Neuronal stem cell (in vitro differentiated cells): ENCODE measurements around the gene TMEM116.
"Not testable (repeated sequence)": the region's sequence is repeated elsewhere in the genome, so short reads cannot be mapped to it uniquely, and the experiment has no call there.

Source experiments
- DNase-seq: peaks from one replicate; pipeline ENCODE4 v3.0.0-alpha.2; 2013; ENCODE audit warnings: low spot score
- H2AFZ ChIP-seq: one replicate; pipeline ENCODE4 v1.6.1; 2013; ENCODE audit warnings: mild to moderate bottlenecking, low read length, inconsistent platforms
- H2AK5ac ChIP-seq: 2 replicates; pipeline ENCODE4 v1.6.1; 2013; ENCODE audit warnings: low read depth, mild to moderate bottlenecking, inconsistent platforms, low read length, moderate library complexity, mixed read lengths
- H2BK120ac ChIP-seq: 2 replicates; pipeline ENCODE4 v1.6.1; 2013; ENCODE audit warnings: low read depth, mild to moderate bottlenecking, inconsistent platforms, low read length, moderate library complexity, mixed read lengths
- H2BK12ac ChIP-seq: one replicate; pipeline ENCODE4 v1.6.1; 2013; ENCODE audit warnings: low read length, inconsistent platforms
- H2BK15ac ChIP-seq: 2 replicates; pipeline ENCODE4 v1.6.1; 2013; ENCODE audit warnings: mild to moderate bottlenecking, low read length, inconsistent platforms, mixed read lengths
- H2BK5ac ChIP-seq: one replicate; pipeline ENCODE4 v1.6.1; 2013; ENCODE audit warnings: inconsistent platforms, mild to moderate bottlenecking, low read length, moderate library complexity
- H3K14ac ChIP-seq: one replicate; pipeline ENCODE4 v1.6.1; 2013; ENCODE audit warnings: low read length, inconsistent platforms
- H3K18ac ChIP-seq: 2 replicates; pipeline ENCODE4 v1.6.1; 2013; ENCODE audit warnings: low read length, inconsistent platforms
- H3K23ac ChIP-seq: 2 replicates; pipeline ENCODE4 v1.6.1; 2013; ENCODE audit warnings: low read depth, mild to moderate bottlenecking, mixed read lengths, low read length, inconsistent platforms; ENCODE audit not compliant: poor library complexity
- H3K27ac ChIP-seq: replicated peaks from 3 replicates; pipeline ENCODE4 v1.5.1; 2013; ENCODE audit warnings: low read length, inconsistent platforms
- H3K27me3 ChIP-seq, 3 experiments: 2 replicates each; pipeline ENCODE4 v1.6.1; 2013; ENCODE audit warnings: low read length in 3 of 3, mild to moderate bottlenecking in 2 of 3, inconsistent platforms in 1 of 3, low read depth in 1 of 3, mixed read lengths in 1 of 3, moderate library complexity in 1 of 3; ENCODE audit not compliant: control insufficient read depth in 3 of 3, insufficient read depth in 3 of 3
- H3K36me3 ChIP-seq, 2 donors: replicated peaks in 1 of 2; 2 replicates each; pipeline ENCODE4 v1.6.1; 2013; ENCODE audit warnings: low read length in 2 of 2; ENCODE audit not compliant: control insufficient read depth in 2 of 2, insufficient read depth in 2 of 2
- H3K4ac ChIP-seq: 2 replicates; pipeline ENCODE4 v1.6.1; 2013; ENCODE audit warnings: inconsistent platforms, mild to moderate bottlenecking, low read length, moderate library complexity
- H3K4me1 ChIP-seq, 2 donors: 1 replicate in 1 of 2; 2 replicates in 1 of 2; pipeline ENCODE4 v1.6.1; 2013; ENCODE audit warnings: low read length in 2 of 2, low read depth in 1 of 2; ENCODE audit not compliant: control insufficient read depth in 2 of 2, insufficient read depth in 1 of 2
- H3K4me2 ChIP-seq: one replicate; pipeline ENCODE4 v1.6.1; 2013; ENCODE audit warnings: mild to moderate bottlenecking, low read length, inconsistent platforms; ENCODE audit not compliant: insufficient read depth, poor library complexity, severe bottlenecking
- H3K4me3 ChIP-seq, 2 donors: 2 replicates each; pipeline ENCODE4 v1.5.1; 2013; ENCODE audit warnings: low read length in 2 of 2, mild to moderate bottlenecking in 2 of 2, inconsistent platforms in 1 of 2, moderate library complexity in 1 of 2
- H3K79me1 ChIP-seq: one replicate; pipeline ENCODE4 v1.6.1; 2013; ENCODE audit warnings: low read depth, mild to moderate bottlenecking, inconsistent platforms, low read length, moderate library complexity
- H3K9ac ChIP-seq: one replicate; pipeline ENCODE4 v1.6.1; 2013; ENCODE audit warnings: mild to moderate bottlenecking, low read depth, low read length, inconsistent platforms; ENCODE audit not compliant: poor library complexity
- H3K9me3 ChIP-seq, 2 donors: replicated peaks in 1 of 2; 2 replicates each; pipeline versions ENCODE3 to v1.6.1; 2013; ENCODE audit warnings: low read length in 2 of 2, mild to moderate bottlenecking in 2 of 2, inconsistent platforms in 1 of 2, low read depth in 1 of 2, mixed read lengths in 1 of 2, moderate library complexity in 1 of 2; ENCODE audit not compliant: control insufficient read depth in 2 of 2, insufficient read depth in 1 of 2
- H4K8ac ChIP-seq: one replicate; pipeline ENCODE4 v1.6.1; 2013; ENCODE audit warnings: low read depth, mild to moderate bottlenecking, inconsistent platforms, low read length, moderate library complexity
- H4K91ac ChIP-seq: one replicate; pipeline ENCODE4 v1.6.1; 2013; ENCODE audit warnings: low read length, low read depth, mild to moderate bottlenecking, inconsistent platforms; ENCODE audit not compliant: poor library complexity
- WGBS, 2 donors: extraction: QIAGEN DNeasy Blood & Tissue Kit; methylation state at CpG; one replicate each; pipeline ENCODE4 v1.1.7; 2013; ENCODE audit warnings: missing lambda C conversion rate in 2 of 2, mixed read lengths in 1 of 2; ENCODE audit not compliant: insufficient read length in 2 of 2, insufficient replicate concordance in 1 of 2; ENCODE audit errors: extremely low coverage in 2 of 2; 5-methylcytosine and 5-hydroxymethylcytosine counted together

Gene TMEM116

GRCh38 chr12:111997300-111997699, 15.7 kb downstream of the TMEM116 start:
- no CpG with 5 or more reads among the region's 2 CpGs for WGBS, 2 donors
- H3K14ac ChIP-seq = no peak overlapping the region
- H2AFZ ChIP-seq = no peak overlapping the region
- H3K27me3 ChIP-seq = no peaks in the 10 kb centered on the region
- no peak overlapping the region for H4K8ac ChIP-seq
- no peak overlapping the region for H2AK5ac ChIP-seq
- H2BK12ac ChIP-seq = no peak overlapping the region
- H3K9ac ChIP-seq = no peak overlapping the region
- no peak for DNase-seq
- no peak overlapping the region for H2BK120ac ChIP-seq
- H2BK5ac ChIP-seq = no peak overlapping the region
- peaks cover 0 to 12% of the 10 kb centered on the region in 2 donors for H3K36me3 ChIP-seq
- H3K27ac ChIP-seq = no peak overlapping the region
- H3K4me1 ChIP-seq = no peaks in the 10 kb centered on the region
- H4K91ac ChIP-seq = no peak overlapping the region
- H3K23ac ChIP-seq = no peak overlapping the region
- no peaks in the 10 kb centered on the region for H3K79me1 ChIP-seq
- H3K4ac ChIP-seq = no peak overlapping the region
- H3K9me3 ChIP-seq = no peaks in the 10 kb centered on the region
- H3K18ac ChIP-seq = no peak overlapping the region
- H3K4me3 ChIP-seq = no peak overlapping the region
- no peak overlapping the region for H2BK15ac ChIP-seq
- H3K4me2 ChIP-seq = no peak overlapping the region

DNA sequence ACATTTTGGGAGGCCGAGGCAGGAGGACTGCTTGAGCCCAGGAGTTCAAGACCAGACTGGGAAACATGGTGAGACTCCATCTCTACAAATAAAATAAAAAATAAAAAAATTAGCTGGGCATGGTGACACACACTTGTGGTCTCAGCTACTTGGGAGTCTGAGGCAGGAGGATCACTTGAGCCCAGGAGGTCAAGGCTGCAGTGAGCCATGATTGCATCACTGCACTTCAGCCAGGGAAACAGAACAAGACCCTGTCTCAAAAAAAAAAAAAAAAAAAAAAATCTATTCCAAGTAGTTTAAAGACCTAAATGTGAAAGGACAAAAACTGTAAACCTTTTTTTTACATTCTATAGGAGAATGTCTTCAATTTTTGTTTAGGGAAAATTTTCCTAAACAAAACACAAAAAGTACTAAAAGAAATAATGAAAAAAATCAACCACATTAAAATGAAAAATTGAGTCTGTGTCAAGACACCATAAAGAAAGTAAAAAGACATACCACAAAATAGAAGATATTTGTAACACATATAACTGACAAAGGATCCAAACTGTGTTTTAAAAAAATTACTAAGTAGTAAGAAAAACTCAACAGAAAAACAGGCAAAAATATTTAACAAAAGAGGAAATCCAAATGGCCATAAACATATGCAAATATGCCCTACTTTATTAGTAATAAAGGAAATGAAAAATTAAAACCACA, 17.0 kb downstream of the TMEM116 start:
- no peak for DNase-seq
- WGBS, 2 donors = no CpG with 5 or more reads among the region's 1 CpG

GRCh38 chr12:111994211-111995111, 18.5 kb downstream of the TMEM116 start:
- not testable (repeated sequence) for H3K4me2 ChIP-seq, H2BK15ac ChIP-seq, H2BK120ac ChIP-seq, H3K4ac ChIP-seq, H2AFZ ChIP-seq, H3K79me1 ChIP-seq, H4K8ac ChIP-seq, H3K27me3 ChIP-seq, H2AK5ac ChIP-seq, H3K4me1 ChIP-seq, H2BK5ac ChIP-seq, H2BK12ac ChIP-seq, H4K91ac ChIP-seq, H3K4me3 ChIP-seq, H3K9me3 ChIP-seq, H3K9ac ChIP-seq, H3K18ac ChIP-seq, DNase-seq, H3K36me3 ChIP-seq, H3K23ac ChIP-seq, H3K27ac ChIP-seq, H3K14ac ChIP-seq
- WGBS, 2 donors = no CpG with 5 or more reads among the region's 17 CpGs

More for the DNA sequence above, 17.0 kb downstream of the TMEM116 start:
- Histone ChIP-seq H3K79me1 (no peaks in the 10 kb centered on the region), H3K4me2 (no peak overlapping the region), H2BK120ac (no peak overlapping the region), H3K36me3 (peaks cover 0 to 4% of the 10 kb centered on the region in 2 donors), H2AK5ac (no peak overlapping the region), H3K9ac (no peak overlapping the region), H3K4me3 (no peak overlapping the region), H3K23ac (no peak overlapping the region), H3K14ac (no peak overlapping the region), H3K4ac (no peak overlapping the region), H3K27me3 (no peaks in the 10 kb centered on the region), H3K27ac (no peak overlapping the region), H4K8ac (no peak overlapping the region), H4K91ac (no peak overlapping the region), H3K9me3 (no peaks in the 10 kb centered on the region), H2BK12ac (no peak overlapping the region), H2AFZ (no peak overlapping the region), H2BK15ac (no peak overlapping the region), H3K18ac (no peak overlapping the region), H3K4me1 (no peaks in the 10 kb centered on the region), H2BK5ac (no peak overlapping the region)
